ENCODE data around the gene PTPRD. TPM values are rescaled to one million over a fixed set of nuclear protein-coding genes. Genes with fewer than 3 reads are reported as not detected.

The PTPRD gene
- total RNA-seq, 1 experiment from 2014 or later = 0.02 TPM

DNA sequence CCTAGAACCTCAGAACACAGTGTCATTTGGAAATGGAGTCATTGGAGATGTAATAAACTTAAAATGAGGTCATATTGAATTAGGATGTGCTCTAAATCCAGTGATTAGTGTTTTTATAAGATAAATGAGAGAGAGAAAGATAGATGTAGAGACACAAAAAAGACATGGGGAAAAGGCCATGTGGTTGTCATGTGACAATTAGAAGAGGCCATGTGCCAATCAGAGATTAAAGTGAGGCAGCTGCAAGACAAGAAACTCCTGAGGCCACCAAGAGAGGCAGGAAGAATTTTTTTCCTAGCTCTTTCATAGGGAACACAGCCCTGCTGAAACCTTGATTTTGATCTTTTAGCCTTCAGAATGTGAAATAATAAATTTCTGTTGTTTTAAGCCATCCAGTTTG lies 1307.2 kb downstream of the PTPRD start:
- ChIA-PET RAD21 (ENCODE audit: low non-redundant PET in 1 of 2, low total read pairs in 2 of 2, uncharacterized antibody in 2 of 2, unreplicated experiment in 2 of 2) (no interaction called here), POLR2A (no interaction called here), CTCF (no interaction called here)
- H3K9me2 ChIP-seq (ENCODE audit: insufficient read depth) = no peaks in the 10 kb centered on the region
- no peaks in the 10 kb centered on the region for H3K27me3 ChIP-seq (ENCODE audit: insufficient read depth, low read length)
- no peak overlapping the region for H2AFZ ChIP-seq (ENCODE audit: low read depth, low read length, poor library complexity, severe bottlenecking)
- DNase-seq (ENCODE audit: low read depth, low spot score) (no peak), ATAC-seq (no peak)
- intact Hi-C loops (cut with micrococcal nuclease) = no loop called here
- no peak for TF ChIP-seq EZH2phosphoT487 (IDR thresholded peaks at IDR 0.05; ENCODE audit: borderline replicate concordance)
- TF ChIP-seq CEBPB (IDR thresholded peaks at IDR 0.05; ENCODE audit: low read depth) = no peak
- TF ChIP-seq FOSL1 (IDR thresholded peaks at IDR 0.05; ENCODE audit: low read depth) = no peak
- TF ChIP-seq, protein P1, sequence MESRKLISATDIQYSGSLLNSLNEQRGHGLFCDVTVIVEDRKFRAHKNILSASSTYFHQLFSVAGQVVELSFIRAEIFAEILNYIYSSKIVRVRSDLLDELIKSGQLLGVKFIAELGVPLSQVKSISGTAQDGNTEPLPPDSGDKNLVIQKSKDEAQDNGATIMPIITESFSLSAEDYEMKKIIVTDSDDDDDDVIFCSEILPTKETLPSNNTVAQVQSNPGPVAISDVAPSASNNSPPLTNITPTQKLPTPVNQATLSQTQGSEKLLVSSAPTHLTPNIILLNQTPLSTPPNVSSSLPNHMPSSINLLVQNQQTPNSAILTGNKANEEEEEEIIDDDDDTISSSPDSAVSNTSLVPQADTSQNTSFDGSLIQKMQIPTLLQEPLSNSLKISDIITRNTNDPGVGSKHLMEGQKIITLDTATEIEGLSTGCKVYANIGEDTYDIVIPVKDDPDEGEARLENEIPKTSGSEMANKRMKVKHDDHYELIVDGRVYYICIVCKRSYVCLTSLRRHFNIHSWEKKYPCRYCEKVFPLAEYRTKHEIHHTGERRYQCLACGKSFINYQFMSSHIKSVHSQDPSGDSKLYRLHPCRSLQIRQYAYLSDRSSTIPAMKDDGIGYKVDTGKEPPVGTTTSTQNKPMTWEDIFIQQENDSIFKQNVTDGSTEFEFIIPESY (IDR thresholded peaks at IDR 0.05; ENCODE audit: extremely low read depth, insufficient replicate concordance, low read length) = no peak
- TF ChIP-seq POLR2A (IDR thresholded peaks at IDR 0.05; ENCODE audit: borderline replicate concordance, extremely low read depth, insufficient read depth, insufficient read length) = no peak
- TF ChIP-seq RAD21 (IDR thresholded peaks at IDR 0.05; ENCODE audit: low read depth) = no peak
- TF ChIP-seq SP1 (IDR thresholded peaks at IDR 0.05; ENCODE audit: low read depth) = no peak
- no peak for TF ChIP-seq YY1 (IDR thresholded peaks at IDR 0.05; ENCODE audit: extremely low read depth, insufficient replicate concordance, low read depth, low read length)
- TF ChIP-seq ELF1 (IDR thresholded peaks at IDR 0.05; ENCODE audit: borderline replicate concordance, low read depth) = no peak
- no peak for TF ChIP-seq EZH2 (IDR thresholded peaks at IDR 0.05)
- no peak for TF ChIP-seq TCF7L2 (IDR thresholded peaks at IDR 0.05; ENCODE audit: borderline replicate concordance, extremely low read depth, insufficient read depth, insufficient read length)
- TF ChIP-seq, protein P2, sequence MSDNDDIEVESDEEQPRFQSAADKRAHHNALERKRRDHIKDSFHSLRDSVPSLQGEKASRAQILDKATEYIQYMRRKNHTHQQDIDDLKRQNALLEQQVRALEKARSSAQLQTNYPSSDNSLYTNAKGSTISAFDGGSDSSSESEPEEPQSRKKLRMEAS (IDR thresholded peaks at IDR 0.05) = no peak
- no peak for TF ChIP-seq ZNF274 (IDR thresholded peaks at IDR 0.05; ENCODE audit: low read depth, low read length)
- no peak for TF ChIP-seq SIN3A (IDR thresholded peaks at IDR 0.05; ENCODE audit: low read depth)
- TF ChIP-seq, protein P3, sequence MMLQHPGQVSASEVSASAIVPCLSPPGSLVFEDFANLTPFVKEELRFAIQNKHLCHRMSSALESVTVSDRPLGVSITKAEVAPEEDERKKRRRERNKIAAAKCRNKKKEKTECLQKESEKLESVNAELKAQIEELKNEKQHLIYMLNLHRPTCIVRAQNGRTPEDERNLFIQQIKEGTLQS (IDR thresholded peaks at IDR 0.05) = no peak
- H3K4me1 ChIP-seq (ENCODE audit: control insufficient read depth in 1 of 2, insufficient read depth in 2 of 2, low read length in 2 of 2) = no peaks in the 10 kb centered on the region
- BruUV-seq (replicated peaks) = no TSS peak
- no peaks in the 10 kb centered on the region for H3K79me2 ChIP-seq (ENCODE audit: insufficient read depth, low read length)
- H3K27ac ChIP-seq (ENCODE audit: low read depth, low read length) = no peak overlapping the region
- peaks cover 18 to 32% of the 10 kb centered on the region in 2 experiments; a peak in 2 of 4 replicates for H3K9me3 ChIP-seq (ENCODE audit: control insufficient read depth in 1 of 2, insufficient read depth in 1 of 2, low read depth in 1 of 2, low read length in 2 of 2)
- H3K36me3 ChIP-seq (ENCODE audit: control insufficient read depth in 1 of 2, insufficient read depth in 2 of 2, low read length in 2 of 2) = no peaks in the 10 kb centered on the region
- H4K20me1 ChIP-seq (ENCODE audit: insufficient read depth) = no peaks in the 10 kb centered on the region
- no peak overlapping the region for H3K4me3 ChIP-seq (replicated peaks in 1 of 2; ENCODE audit: low read depth in 1 of 2, low read length in 2 of 2)
- H3K9ac ChIP-seq (ENCODE audit: low read length) = no peak overlapping the region
- H3K4me2 ChIP-seq (ENCODE audit: low read length) = no peak overlapping the region
